CD4-positive, alpha-beta T cell treated with Interleukin-4 for 4 hours (primary cell): ENCODE results near the gene MSANTD2.

Source experiments
- DNase-seq: peaks from one replicate; pipeline ENCODE4 v3.0.0-alpha.2; 2020

MSANTD2 gene

GRCh38 chr11:124752471-124753102 is 47.6 kb downstream of the MSANTD2 start:
- DNase-seq = no peak

- no peak for DNase-seq
These were observed 48.3 kb downstream of the MSANTD2 start, which contains the start of gene VSIG2 for GRCh38 chr11:124751741-124752470. Gene VSIG2 (minus strand): TSS chr11:124752255. CDS start chr11:124752137, 118 bp downstream.

GRCh38 chr11:124751391-124751740 is 48.8 kb downstream of the MSANTD2 start:
- DNase-seq = no peak

- no peak for DNase-seq
These were observed 50.3 kb downstream of the MSANTD2 start for GRCh38 chr11:124749912-124750311.

GRCh38 chr11:124748481-124749343 is 51.5 kb downstream of the MSANTD2 start:
- no peak for DNase-seq

- DNase-seq = no peak
These were observed 52.1 kb downstream of the MSANTD2 start for GRCh38 chr11:124748100-124748418.

DNA sequence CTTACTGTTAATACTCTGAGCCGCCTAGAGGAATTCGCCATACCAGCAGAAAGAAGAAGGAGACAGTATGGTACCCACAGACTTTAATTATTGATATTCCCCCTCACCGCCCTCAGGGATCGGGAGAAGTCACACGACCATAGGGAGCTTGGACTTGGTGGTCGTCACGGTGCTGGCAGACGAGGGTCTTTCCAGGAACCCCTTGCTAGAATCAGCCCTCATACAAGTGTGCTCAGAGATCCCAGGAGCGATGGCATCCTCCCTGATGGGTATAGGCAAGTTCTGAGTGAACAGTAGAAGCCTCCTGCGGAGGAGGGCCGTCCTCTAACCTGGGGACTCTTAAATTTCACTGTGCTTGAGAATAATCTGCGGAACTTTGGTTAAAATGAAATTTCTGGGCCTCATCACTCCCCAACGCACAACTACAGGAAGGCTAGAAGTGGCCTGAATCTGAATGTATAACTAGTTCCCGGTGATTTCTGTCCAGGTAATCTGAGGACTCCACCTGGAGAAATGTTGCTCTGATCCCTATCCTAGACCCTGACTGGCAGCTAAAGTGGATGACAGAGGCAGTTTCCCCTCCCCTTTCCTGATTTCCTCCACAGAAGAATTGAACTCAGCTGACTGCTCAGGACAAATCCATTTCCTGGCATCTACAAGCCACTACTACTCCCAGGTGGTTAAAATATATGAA is 52.7 kb downstream of the MSANTD2 start:
- no peak for DNase-seq

GRCh38 chr11:124746621-124747243 is 53.5 kb downstream of the MSANTD2 start:
- DNase-seq = peak; percentile 75

DNA sequence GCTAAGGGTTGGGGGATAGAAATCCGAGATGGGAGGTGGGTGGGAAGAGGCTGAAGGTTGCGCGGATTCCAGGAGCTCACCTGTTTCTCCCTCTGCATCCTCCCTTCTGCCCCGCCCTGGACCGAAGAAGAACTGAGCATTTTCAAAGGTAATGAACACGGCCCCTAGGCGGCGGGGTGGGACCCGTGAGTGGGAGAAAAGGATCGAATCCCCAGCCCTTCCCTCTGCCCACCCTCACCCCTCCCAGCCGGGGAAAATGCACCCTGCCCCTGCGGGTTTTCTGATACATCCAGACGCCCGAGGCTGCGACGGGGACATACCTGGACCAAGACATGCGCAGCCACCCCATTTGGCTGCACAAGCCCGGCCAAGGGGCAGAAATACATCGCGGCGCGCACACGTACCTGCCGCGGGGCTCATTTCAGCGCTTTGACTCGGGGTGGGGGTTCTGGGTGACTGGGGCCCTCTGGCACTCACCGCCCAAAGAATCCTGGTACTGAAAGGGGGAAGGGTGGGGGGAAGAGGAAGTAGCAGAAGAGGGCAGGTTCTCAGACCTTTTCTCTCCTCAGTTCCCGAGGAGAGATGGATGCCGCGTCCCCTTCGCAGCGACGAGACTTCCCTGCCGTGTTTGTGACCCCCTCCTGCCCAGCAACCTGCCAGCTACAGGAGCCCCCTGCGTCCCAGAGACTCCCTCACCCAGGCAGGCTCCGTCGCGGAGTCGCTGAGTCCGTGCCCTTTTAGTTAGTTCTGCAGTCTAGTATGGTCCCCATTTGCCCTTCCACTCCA is 54.2 kb downstream of the MSANTD2 start:
- DNase-seq = peak; percentile 24

DNA sequence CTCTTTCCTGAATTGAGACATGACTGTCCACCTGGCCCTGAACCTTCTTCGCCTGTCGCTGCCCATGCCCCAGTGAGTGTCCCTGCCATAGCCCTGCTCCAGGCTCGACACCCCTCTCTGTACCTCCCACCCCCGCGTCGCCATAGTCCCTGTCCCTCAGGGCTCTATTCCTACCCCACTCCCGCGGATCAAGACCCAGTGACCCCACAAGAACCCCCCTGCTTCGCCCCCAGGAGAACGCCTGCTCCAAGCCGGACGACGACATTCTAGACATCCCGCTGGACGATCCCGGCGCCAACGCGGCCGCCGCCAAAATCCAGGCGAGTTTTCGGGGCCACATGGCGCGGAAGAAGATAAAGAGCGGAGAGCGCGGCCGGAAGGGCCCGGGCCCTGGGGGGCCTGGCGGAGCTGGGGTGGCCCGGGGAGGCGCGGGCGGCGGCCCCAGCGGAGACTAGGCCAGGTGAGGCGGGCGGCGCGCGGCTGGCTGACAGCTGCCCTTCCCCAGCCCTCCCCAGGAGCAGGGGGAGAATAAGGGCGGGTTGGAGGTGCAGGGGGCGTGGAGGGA is 54.9 kb downstream of the MSANTD2 start:
- DNase-seq = no peak

DNA sequence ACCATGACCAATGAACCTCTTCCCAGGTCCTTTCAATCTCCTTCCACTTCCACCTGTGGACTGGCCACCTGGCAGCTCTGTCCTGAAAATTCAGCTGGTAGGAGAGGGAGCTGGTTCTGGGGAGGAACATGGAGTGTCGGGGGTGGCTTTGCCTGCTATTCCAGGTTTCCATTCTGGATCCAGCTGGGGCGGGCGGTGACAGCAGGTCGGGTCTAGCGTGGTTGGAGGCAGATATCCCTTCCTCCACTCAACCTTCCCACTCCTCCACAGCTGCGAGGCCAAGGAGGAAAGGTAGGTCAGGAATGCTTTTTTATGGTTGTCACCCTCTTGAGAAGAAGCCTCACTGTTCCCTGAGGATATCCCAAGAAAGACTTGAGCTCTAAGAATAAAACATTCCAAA is 57.2 kb downstream of the MSANTD2 start:
- DNase-seq = no peak

DNA sequence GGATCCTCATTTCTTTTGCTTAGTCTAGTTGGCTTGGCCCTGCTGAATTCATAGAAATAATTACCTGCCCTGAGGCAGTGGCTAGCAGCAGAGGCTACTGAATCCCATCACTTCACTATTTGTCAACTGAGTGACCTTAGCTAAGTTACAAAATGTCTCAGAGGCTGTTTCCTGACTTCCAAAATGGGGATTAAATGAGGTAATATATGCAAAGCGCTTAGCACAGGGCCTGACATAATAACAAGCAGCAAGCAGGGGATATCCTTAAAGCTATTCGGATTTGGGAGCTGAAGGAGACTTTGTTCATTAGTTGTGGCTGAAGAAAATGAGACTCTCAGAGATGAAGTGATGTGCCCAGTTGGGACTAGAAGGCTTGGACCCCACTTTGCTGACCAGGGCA is 57.7 kb downstream of the MSANTD2 start:
- no peak for DNase-seq

DNA sequence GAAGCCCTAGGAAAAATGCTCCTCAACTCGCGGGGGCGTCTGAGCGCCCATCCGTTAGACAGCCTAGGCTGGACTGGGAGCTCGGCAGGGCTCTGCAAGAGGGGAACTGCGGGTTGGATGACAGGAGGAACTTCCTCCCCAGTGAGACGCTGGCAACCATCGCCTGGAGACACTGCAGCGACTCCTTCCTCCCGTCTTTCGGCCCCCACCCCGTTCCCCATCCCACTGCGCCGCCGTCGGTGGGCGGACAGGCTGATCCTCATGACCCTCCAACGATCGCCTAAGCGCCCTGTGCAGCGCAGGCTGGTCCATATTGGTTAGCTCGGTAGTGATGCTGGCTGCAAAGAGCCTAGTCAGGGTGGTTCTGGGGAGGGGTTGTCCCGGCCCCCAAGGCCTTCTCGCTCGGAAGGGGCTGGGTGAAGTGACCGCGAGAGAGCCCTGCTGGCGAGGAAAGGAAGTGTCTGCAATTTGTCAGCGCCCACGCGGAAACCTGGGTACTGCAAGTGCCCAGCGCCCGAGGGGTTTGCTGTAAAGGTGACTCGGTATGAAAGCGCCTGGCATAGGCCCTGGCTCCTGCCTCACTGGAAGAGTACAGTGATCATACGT is 59.8 kb downstream of the MSANTD2 start:
- peak; percentile 50 for DNase-seq

GRCh38 chr11:124739479-124740276 is 60.5 kb downstream of the MSANTD2 start, which contains the start of gene NRGN:
Gene NRGN (plus strand): TSS chr11:124739942. CDS start chr11:124740085, 143 bp downstream.
- DNase-seq = peak; percentile 74

- no peak for DNase-seq
These were observed 61.3 kb downstream of the MSANTD2 start for GRCh38 chr11:124738713-124739478.

GRCh38 chr11:124737638-124738305 is 62.4 kb downstream of the MSANTD2 start:
- DNase-seq = no peak

DNA sequence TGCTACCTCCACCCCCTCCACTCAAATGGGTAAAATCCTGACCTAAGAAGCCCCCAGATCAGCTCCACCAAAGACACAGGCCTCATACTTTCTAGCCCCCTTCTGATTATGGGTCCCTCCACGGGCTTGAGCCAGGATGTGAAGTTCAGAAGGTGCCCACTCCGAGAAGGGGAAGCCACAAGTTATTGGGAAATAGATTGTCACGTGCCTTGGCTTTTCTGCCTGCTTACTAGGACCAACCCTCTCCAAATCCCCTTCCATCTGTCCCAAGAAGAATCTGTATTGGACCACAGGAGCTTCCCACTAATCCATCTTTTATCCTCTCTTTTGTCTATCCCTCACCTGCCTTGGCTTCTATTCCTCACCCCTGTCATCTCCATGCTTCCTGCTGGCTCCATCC is 63.5 kb downstream of the MSANTD2 start:
- no peak for DNase-seq

- DNase-seq = no peak
These were observed 68.0 kb downstream of the MSANTD2 start for GRCh38 chr11:124732230-124732629.

DNA sequence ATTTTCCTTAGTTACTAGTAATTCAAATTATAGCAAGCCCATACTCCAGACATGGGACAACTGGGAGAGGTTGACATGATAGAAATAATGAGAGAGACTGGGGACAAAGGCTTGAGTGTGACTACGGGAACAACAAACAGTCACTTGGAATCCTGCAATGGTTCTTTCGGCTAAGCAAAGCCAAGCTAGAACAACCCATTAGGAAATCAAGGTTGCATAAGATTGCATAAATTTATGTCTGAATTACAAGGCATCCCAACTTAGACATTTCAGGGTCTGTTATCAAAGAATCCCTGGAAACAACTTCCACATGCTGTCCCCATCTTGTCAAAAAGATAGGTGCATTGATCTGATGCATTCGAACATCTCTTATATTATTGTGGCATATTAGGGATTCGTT is 70.6 kb downstream of the MSANTD2 start:
- DNase-seq = no peak
